ENCODE measurements around the gene HIC2.
"Not testable (repeated sequence)": the region's sequence is repeated elsewhere in the genome, so short reads cannot be mapped to it uniquely, and the experiment has no call there.

Gene HIC2

GRCh38 chr22:21435998-21436810, 19.0 kb downstream of the HIC2 start:
- DNase-seq, result not testable (repeated sequence)

- not testable (repeated sequence) for DNase-seq
Measured at GRCh38 chr22:21438013-21438412, 20.8 kb downstream of the HIC2 start.

- DNase-seq, result not testable (repeated sequence)
Measured at GRCh38 chr22:21440018-21440636, 23.0 kb downstream of the HIC2 start.

DNA sequence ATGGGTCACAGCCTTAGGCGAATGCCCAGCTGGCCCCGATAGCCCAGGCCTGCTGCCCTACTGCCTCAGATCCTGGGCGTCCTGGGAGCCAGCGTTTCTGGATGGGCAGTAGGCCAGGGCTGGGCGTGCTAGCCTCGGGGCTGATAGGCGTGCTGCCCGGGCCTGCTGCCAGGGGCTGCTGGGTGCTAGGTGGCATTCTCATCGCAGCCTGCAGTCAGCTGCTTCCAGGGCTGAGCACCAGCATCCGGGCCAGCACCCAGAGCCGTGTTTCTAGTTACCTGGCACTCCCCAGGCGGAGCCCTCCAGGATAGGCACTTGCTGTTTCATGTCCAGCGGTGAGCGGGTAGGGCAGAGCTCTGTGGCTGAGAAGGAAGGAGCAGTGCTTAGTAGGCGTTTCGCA, 23.5 kb downstream of the HIC2 start:
- DNase-seq, result not testable (repeated sequence)

- not testable (repeated sequence) for DNase-seq
Measured at GRCh38 chr22:21441170-21441569, 24.0 kb downstream of the HIC2 start.

- not testable (repeated sequence) for DNase-seq
Measured at GRCh38 chr22:21442123-21442522, 25.0 kb downstream of the HIC2 start.

DNA sequence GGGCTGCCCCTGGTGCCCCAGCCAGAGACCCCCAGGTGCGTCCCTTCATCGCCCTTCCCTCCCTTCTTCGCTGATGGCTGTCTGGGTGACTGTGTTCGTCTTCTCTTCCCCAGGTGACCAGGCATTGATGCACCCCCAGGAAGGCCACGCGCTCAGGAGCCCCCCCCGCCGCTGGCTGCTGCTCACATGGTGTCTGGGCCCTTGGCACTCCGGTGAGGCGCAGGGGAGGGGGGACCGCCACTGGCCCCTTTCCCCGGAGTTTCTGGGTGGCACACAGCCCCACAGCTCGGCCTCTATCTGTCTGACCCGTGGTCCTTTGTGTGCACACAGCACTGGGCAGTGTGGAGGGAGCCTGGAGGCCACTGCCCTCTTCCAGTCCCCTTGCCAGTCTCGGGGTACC, 25.5 kb downstream of the HIC2 start:
- not testable (repeated sequence) for DNase-seq

GRCh38 chr22:21443057-21443734, 26.0 kb downstream of the HIC2 start:
- DNase-seq, result no peak

DNA sequence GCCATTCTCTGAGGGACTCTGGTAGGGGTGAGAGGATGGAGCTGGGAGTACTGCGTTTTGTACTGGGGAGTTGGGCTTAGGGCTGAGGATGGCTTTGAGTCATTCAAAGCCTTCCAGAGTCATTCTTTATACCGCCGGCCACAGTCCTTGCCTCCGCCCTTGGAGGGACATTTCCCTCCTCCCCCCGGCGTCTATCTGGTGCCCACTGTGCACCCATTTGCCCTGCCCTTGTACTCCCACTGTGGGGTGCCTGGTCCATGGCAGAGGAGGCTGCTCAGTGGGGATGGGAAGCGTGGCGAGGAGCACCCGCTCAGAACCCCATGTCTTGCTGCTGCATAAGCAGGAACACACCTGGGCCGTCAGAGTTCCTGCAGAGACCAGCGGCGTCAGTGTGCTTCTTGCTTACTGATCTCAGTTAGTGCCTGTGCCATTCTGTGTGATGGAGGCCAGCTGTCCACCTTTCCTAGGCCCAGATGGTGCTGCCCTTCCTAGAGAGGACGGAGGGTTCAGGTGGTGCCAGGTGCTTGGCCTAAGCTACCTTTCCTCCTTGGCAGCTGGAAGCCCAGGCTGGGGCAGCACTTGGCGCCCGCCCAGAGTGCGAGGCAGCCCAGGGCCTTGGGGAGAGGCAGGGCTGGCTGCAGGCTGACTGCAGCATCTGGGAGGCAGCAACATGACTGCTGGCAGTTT, 26.7 kb downstream of the HIC2 start:
- no peak for DNase-seq

DNA sequence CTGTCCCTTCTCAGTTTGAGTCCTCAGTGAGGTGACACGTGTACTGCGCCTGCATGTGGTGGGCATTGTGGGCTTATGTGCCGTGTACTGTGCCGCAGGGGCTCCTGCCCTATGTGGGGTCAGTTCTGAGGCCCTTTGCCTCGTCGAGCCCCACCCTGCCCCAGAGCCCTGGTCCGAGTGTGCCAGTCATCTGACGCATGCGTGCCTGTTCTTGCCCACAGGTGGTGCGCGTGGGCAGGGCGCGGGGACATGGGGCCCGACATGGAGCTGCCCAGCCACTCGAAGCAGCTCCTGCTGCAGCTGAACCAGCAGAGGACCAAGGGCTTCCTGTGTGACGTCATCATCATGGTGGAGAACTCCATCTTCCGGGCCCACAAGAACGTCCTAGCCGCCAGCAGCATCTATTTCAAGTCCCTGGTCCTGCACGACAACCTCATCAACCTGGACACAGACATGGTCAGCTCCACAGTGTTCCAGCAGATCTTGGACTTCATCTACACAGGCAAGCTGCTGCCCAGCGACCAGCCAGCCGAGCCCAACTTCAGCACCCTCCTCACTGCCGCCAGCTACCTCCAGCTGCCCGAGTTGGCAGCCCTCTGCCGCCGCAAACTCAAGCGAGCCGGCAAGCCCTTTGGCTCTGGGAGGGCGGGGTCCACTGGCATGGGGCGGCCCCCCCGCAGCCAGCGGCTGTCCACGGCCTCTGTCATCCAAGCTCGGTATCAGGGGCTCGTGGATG, 27.7 kb downstream of the HIC2 start:
- no peak for DNase-seq

GRCh38 chr22:21445437-21446127, 28.4 kb downstream of the HIC2 start:
- DNase-seq, result no peak

GRCh38 chr22:21446128-21446826, 29.1 kb downstream of the HIC2 start:
- no peak for DNase-seq

- no peak for DNase-seq
Measured at GRCh38 chr22:21446827-21447690, 29.9 kb downstream of the HIC2 start.

GRCh38 chr22:21447694-21448402, 30.7 kb downstream of the HIC2 start:
- DNase-seq, result no peak

DNA sequence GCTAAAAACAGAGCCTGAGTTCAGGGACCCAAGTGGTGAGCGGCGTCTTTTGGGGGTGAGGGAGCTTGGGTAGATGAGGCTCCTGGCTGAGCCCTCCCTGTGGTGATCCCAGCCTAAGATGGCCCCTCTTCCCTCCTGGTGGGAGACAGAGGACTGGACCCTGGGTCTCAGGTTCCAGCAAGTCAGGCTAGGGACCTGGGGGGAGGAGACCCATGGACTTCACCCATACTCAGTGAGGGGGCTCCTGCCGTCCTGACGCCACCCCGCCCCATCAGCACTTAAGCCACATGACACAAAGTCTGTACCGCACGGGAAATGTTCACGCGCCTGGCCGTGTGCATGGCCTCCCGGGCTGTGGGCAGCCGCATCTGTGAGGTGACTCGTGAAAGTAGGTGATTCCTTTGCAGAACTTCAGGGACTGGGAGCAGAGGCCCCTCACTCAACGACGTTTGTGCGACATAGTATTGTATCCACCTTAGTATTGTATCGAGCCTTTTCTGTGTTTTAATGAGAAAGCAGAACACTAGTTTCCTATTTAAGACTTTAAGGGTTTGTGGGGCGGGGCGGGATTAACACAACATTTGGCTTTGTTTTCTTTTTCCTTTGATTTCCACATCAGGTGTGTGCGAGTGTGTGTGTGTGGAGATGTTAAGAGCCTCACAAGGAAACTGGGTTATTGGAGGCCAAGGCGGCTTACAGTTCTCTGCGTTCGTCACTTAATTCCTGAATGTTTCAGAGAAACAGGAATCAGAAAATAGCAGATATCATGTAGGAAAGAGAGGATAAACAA, 31.7 kb downstream of the HIC2 start:
- DNase-seq, result no peak

- DNase-seq, result no peak
Measured at GRCh38 chr22:21449531-21450319, 32.6 kb downstream of the HIC2 start.

- DNase-seq, result no peak
Measured at GRCh38 chr22:21450320-21450831, 33.2 kb downstream of the HIC2 start.

Measured in NCI-H446 (cell line).